Transverse colon (tissue), 4 donors: ENCODE measurements around the gene CLCC1. TPM values are rescaled to one million over a fixed set of nuclear protein-coding genes. Genes with fewer than 3 reads are reported as not detected.

ENCODE experiments used
- DNase-seq: peaks from one replicate; pipeline ENCODE4 v3.0.0-alpha.2; 2019
- H3K27ac ChIP-seq, 4 donors: fragments of 200-600 bp; sonication (generic); 2 replicates each; pipeline ENCODE4 v1.5.1; 2016 to 2018; ENCODE audit warnings: inconsistent platforms in 4 of 4
- H3K27me3 ChIP-seq: fragments of 200-600 bp; sonication (generic); 2 replicates; pipeline ENCODE4 v1.5.1; 2017; ENCODE audit warnings: inconsistent platforms
- H3K36me3 ChIP-seq, 4 donors: fragments of 200-600 bp; sonication (generic); 2 replicates each; pipeline ENCODE4 v1.5.1; 2017 to 2019; ENCODE audit warnings: inconsistent platforms in 4 of 4
- H3K4me1 ChIP-seq, 4 donors: fragments of 200-600 bp; sonication (generic); 2 replicates each; pipeline ENCODE4 v1.5.1; 2017 to 2020; ENCODE audit warnings: inconsistent platforms in 4 of 4
- H3K4me3 ChIP-seq, 4 donors: fragments of 200-600 bp; sonication (generic); 1 replicate in 1 of 4; 2 replicates in 3 of 4; pipeline versions ENCODE4 v1.5.1 to v1.6.1; 2017 to 2019; ENCODE audit warnings: inconsistent platforms in 4 of 4
- H3K9me3 ChIP-seq, 2 donors: fragments of 200-600 bp; sonication (generic); 2 replicates each; pipeline ENCODE4 v1.5.1; 2017 to 2019; ENCODE audit warnings: inconsistent platforms in 2 of 2
- EP300 ChIP-seq: sonication (generic); formaldehyde crosslinking; IDR thresholded peaks from one replicate; pipeline ENCODE4 v1.6.1; 2017; ENCODE audit warnings: antibody characterized with exemption, low read depth
- POLR2A ChIP-seq: fragments of 450-650 bp; IDR thresholded peaks from one replicate; pipeline ENCODE4 v1.6.1; 2016; ENCODE audit warnings: antibody characterized with exemption, mild to moderate bottlenecking, moderate library complexity
- POLR2AphosphoS5 ChIP-seq, 3 donors: sonication (generic); formaldehyde crosslinking; IDR thresholded peaks; one replicate each; pipeline ENCODE4 v1.6.1; 2016; ENCODE audit warnings: antibody characterized with exemption in 3 of 3
- WGBS, 2 donors: methylation state at CpG; one replicate each; pipeline ENCODE4 v1.1.5; 2018; ENCODE audit warnings: low coverage in 1 of 2; 5-methylcytosine and 5-hydroxymethylcytosine counted together
- in situ Hi-C, 4 donors: fragments of 200-750 bp; cut with MboI; loops; one replicate each; pipeline versions ENCODE4 v1.15.0 to v1.15.1; 2017; ENCODE audit warnings: low sequenced_read_pairs in 3 of 4, low pct_ligation_motif_present in 1 of 4, low pct_unique_long_range_greater_than_20kb in 1 of 4
- intact Hi-C: fragments of 100-400 bp; cut with DNase I; formaldehyde crosslinking; loops from one replicate; pipeline ENCODE4 v1.15.1; 2023; ENCODE audit warnings: low total_unique reads
- total RNA-seq, 4 donors: library from RNA; depleted of rRNA; stranded (reverse); fragments of >200 nt; gene quantifications; one replicate each; pipeline ENCODE4 v1.1.0, GENCODE V29; 2016
- TF ChIP-seq, protein P1 (sequence below), 5 experiments: fragments of 200-600 bp in 3 of 5; fragments of 450-650 bp in 2 of 5; sonication (generic) in 3 of 5; IDR thresholded peaks; 1 replicate in 2 of 5; 2 replicates in 3 of 5; pipeline ENCODE4 v1.5.1; 2016 to 2017; ENCODE audit warnings: antibody characterized with exemption in 5 of 5, inconsistent platforms in 3 of 5, mild to moderate bottlenecking in 2 of 5, moderate library complexity in 1 of 5

Gene CLCC1
- total RNA-seq, 4 donors from 2014 or later = 13.0 to 21.9 (median 18.2) TPM

DNA sequence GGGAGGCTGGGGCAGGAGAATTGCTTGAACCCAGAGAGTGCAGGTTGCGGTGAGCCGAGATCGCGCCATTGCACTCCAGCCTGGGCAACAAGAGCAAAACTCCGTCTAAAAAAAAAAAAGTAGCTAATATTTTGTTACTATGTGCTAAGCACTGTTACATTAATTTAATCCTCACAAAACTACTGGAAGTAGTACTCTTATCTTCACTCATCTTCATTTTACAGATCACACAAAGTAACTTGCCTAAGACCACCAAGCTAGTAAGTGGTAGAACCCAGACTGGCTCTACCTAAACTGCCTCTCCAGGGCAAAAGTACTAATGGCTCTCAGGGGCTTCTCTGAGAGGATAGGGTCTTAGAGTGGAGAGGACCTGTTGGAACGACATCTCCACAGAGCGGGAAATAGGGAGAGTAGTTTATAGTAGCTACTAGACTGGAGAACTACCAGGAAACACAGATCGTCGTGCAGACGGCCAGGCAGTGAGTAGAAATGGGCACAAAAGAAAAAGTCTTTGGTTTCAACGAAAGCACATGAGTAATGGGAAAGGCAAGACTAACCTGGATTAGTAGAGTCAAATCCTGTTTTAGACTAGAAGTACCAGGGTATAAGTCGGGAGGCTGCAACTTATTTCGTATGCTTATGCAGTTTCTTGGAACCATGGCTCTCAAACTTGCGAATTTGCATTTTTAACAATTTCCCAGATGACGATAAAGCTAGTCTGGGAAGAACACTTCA is 1.4 kb downstream of the CLCC1 start:
- DNase-seq = no peak
- H3K4me1 ChIP-seq = peaks cover 4 to 28% (median 13%) of the 10 kb centered on the region in 4 donors
- peak overlapping the region in 3 of 4 donors; percentile 51 to 70 (median 68) for H3K4me3 ChIP-seq
- H3K27me3 ChIP-seq = no peaks in the 10 kb centered on the region
- no peaks in the 10 kb centered on the region for H3K9me3 ChIP-seq
- in situ Hi-C loops = loop anchor here in 1 of 4 donors (10.0 kb wide), 1 partner anchor 57 kb away; no protein-coding TSS in a partner anchor
- no peaks in the 10 kb centered on the region for H3K36me3 ChIP-seq
- 68 to 78% methylated on average over 13 to 15 of the region's 15 CpGs for WGBS, 2 donors
- intact Hi-C loops = loop anchor here (10.0 kb wide), 1 partner anchor 153 kb away; the partner anchor contains the start of gene ELAPOR1
- TF ChIP-seq EP300 = no peak
- TF ChIP-seq POLR2A = no peak
- TF ChIP-seq, protein P1, sequence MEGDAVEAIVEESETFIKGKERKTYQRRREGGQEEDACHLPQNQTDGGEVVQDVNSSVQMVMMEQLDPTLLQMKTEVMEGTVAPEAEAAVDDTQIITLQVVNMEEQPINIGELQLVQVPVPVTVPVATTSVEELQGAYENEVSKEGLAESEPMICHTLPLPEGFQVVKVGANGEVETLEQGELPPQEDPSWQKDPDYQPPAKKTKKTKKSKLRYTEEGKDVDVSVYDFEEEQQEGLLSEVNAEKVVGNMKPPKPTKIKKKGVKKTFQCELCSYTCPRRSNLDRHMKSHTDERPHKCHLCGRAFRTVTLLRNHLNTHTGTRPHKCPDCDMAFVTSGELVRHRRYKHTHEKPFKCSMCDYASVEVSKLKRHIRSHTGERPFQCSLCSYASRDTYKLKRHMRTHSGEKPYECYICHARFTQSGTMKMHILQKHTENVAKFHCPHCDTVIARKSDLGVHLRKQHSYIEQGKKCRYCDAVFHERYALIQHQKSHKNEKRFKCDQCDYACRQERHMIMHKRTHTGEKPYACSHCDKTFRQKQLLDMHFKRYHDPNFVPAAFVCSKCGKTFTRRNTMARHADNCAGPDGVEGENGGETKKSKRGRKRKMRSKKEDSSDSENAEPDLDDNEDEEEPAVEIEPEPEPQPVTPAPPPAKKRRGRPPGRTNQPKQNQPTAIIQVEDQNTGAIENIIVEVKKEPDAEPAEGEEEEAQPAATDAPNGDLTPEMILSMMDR (IDR thresholded peaks at IDR 0.05) = no peak
- no peak for TF ChIP-seq POLR2AphosphoS5 (IDR thresholded peaks at IDR 0.05)
- peak overlapping the region; percentile 95 to 98 (median 96) for H3K27ac ChIP-seq

DNA sequence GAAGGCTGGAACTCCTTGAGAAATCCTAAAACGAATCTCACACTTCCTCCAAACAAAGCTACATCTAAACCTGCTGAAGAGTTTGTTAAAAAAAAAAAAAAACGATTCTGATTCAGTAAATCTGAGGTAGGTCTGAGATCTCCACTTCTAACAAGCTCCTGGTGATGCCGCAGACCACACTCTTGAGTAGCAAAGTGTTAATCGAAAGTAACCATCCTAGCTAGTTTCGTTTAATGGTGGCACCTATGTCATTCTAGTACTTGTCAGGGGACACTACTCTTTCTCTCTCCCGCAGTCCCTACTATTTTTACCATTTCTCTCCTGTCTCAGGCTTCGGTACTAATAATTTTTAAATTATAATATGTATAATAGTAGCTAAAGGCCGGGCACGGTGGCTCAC is 2.1 kb downstream of the CLCC1 start:
- H3K27me3 ChIP-seq = no peaks in the 10 kb centered on the region
- no peak overlapping the region for H3K4me3 ChIP-seq
- 82 to 85% methylated on average over 9 of the region's 9 CpGs for WGBS, 2 donors
- no peak for DNase-seq
- H3K4me1 ChIP-seq = peaks cover 4 to 31% (median 15%) of the 10 kb centered on the region in 4 donors
- no peaks in the 10 kb centered on the region for H3K36me3 ChIP-seq
- no peak overlapping the region for H3K27ac ChIP-seq
- no peak for TF ChIP-seq POLR2AphosphoS5 (IDR thresholded peaks at IDR 0.05)
- TF ChIP-seq EP300 = no peak
- TF ChIP-seq, protein P1 (IDR thresholded peaks at IDR 0.05) = no peak
- TF ChIP-seq POLR2A = no peak
- intact Hi-C loops (loop anchor here (10.0 kb wide), 1 partner anchor 154 kb away; the partner anchor contains the start of gene ELAPOR1), in situ Hi-C loops (loop anchor here in 1 of 4 donors (10.0 kb wide), 1 partner anchor 56 kb away; no protein-coding TSS in a partner anchor)
- no peaks in the 10 kb centered on the region for H3K9me3 ChIP-seq

DNA sequence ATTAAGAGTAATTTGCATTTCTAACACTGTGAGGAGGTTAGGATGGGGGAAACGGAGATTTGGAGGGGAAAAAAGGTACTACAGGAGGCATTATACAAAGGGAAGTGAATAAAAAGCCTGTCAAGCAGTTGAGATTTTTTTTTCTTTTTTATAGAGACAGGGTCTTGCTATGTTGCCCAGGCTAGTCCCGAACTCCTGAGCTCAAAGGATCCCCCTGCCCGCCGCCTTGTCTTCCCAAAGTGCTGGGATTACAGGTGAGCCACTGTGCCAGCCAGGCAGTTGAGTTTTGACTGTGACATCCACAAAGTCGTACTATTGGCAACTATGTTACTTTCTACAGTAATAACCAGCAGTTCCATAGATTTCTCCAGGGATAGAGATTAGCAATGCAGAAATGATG is 2.6 kb downstream of the CLCC1 start:
- H3K4me1 ChIP-seq = peaks cover 4 to 31% (median 15%) of the 10 kb centered on the region in 4 donors
- no peak for DNase-seq
- in situ Hi-C loops (loop anchor here in 1 of 4 donors (10.0 kb wide), 1 partner anchor 56 kb away; no protein-coding TSS in a partner anchor), intact Hi-C loops (loop anchor here (10.0 kb wide), 1 partner anchor 154 kb away; the partner anchor contains the start of gene ELAPOR1)
- H3K27me3 ChIP-seq = no peaks in the 10 kb centered on the region
- no peak overlapping the region for H3K4me3 ChIP-seq
- H3K36me3 ChIP-seq = no peaks in the 10 kb centered on the region
- TF ChIP-seq, protein P1 (IDR thresholded peaks at IDR 0.05) = no peak
- TF ChIP-seq POLR2A (no peak), POLR2AphosphoS5 (IDR thresholded peaks at IDR 0.05) (no peak), EP300 (no peak)
- H3K27ac ChIP-seq = no peak overlapping the region
- WGBS, 2 donors = 90 to 95% methylated on average over 5 of the region's 5 CpGs
- H3K9me3 ChIP-seq = no peaks in the 10 kb centered on the region

DNA sequence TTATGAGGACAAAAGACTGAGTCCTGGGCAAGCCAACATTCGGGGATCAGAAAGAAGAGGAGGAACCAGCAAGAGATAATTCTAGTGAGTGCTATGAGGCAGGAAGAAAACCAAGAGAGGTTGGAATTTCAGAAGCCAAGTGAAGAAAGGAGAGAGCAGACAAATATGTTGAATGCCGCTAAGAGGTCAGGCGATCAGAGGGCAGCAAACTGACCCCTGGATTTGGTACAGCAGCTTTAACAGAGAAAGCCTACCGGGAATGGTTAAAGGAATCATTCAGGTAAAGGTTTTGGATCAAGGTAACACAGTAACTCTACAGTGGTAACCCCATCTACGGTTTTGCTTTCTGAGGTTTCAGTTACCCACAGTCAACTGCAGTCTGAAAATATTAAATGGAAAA is 5.4 kb downstream of the CLCC1 start:
- H3K27me3 ChIP-seq = no peaks in the 10 kb centered on the region
- peaks cover 4 to 24% (median 12%) of the 10 kb centered on the region in 4 donors for H3K4me1 ChIP-seq
- TF ChIP-seq, protein P1 (IDR thresholded peaks at IDR 0.05) = no peak
- H3K9me3 ChIP-seq = no peaks in the 10 kb centered on the region
- H3K4me3 ChIP-seq = no peak overlapping the region
- DNase-seq = no peak
- no peak overlapping the region for H3K27ac ChIP-seq
- in situ Hi-C loops = no loop called here
- H3K36me3 ChIP-seq = peaks cover 0 to 3% (median 0%) of the 10 kb centered on the region in 4 donors
- intact Hi-C loops = no loop called here
- WGBS, 2 donors = 90 to 100% methylated on average over 4 to 5 of the region's 5 CpGs
